ENCODE measurements around the gene IKZF3.
"Not testable (repeated sequence)": the region's sequence is repeated elsewhere in the genome, so short reads cannot be mapped to it uniquely, and the experiment has no call there.

Gene IKZF3

DNA sequence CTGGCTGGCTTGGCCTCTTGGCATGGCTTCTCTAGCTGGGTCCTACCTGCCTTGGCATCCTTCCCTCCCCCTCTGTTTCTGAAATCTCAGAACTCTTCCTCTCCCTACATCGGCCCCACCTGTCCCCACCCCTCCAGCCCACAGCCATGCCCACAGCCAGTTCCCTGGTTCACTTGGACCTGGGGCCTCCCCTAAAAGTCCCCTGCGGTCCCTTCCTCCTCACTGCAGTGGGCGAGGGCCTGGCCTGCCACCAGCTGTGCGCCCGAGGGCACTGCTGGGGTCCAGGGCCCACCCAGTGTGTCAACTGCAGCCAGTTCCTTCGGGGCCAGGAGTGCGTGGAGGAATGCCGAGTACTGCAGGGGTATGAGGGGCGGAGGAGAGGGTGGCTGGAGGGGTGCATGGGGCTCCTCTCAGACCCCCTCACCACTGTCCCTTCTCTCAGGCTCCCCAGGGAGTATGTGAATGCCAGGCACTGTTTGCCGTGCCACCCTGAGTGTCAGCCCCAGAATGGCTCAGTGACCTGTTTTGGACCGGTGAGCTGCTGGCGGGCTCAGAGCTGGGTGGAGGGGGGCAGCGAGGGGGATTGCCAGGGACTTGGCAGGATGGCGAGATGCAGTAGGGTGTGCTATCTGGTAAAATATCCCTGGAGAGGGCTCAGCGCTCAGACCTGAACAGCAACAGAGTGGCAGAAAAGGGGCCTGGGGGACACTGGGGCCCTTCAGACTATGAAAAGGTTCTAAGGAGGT, 147.9 kb downstream of the IKZF3 start:
- no peak for DNase-seq (ENCODE audit: low read depth)

DNA sequence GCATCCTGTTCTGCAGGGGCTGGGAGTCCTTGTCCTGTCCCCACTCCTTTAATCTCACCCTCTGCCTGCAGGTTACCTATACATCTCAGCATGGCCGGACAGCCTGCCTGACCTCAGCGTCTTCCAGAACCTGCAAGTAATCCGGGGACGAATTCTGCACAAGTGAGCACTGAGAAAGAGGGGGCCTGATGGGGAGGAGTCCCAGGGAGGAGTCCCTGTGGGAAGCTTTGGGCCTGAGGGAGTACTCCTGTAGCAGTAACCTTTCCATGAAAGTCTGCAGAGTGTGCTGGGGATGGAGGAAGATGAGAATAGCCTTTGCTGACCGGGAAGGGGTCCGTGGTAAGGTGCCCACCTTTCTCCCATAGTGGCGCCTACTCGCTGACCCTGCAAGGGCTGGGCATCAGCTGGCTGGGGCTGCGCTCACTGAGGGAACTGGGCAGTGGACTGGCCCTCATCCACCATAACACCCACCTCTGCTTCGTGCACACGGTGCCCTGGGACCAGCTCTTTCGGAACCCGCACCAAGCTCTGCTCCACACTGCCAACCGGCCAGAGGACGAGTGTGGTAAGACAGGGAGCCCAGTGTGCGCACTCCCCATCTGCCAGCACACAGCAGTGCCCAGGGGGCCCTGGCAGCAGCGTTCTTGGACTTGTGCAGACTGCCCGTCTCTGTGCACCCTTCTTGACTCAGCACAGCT, 148.6 kb downstream of the IKZF3 start:
- no peak for DNase-seq (ENCODE audit: low read depth)

DNA sequence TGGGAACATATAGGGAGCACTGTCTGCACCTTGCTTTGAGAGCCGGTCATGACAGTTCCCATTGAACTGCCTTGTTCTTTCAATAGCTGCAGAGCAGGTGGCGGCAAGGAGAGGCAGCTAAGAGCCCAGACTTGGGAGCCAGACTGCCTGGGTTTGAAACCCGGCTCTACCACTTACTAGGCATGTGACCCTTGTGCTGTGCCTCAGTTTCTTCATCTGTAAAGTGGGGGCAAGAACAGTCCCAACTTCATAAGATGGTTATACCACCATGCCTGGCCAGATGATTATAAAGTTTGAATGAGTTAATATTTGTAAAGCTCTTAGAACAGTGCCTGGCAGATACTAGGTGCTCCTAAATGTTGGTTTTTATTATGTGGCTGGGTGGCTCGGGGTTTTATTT, 149.9 kb downstream of the IKZF3 start:
- no peak for DNase-seq (ENCODE audit: low read depth)

DNA sequence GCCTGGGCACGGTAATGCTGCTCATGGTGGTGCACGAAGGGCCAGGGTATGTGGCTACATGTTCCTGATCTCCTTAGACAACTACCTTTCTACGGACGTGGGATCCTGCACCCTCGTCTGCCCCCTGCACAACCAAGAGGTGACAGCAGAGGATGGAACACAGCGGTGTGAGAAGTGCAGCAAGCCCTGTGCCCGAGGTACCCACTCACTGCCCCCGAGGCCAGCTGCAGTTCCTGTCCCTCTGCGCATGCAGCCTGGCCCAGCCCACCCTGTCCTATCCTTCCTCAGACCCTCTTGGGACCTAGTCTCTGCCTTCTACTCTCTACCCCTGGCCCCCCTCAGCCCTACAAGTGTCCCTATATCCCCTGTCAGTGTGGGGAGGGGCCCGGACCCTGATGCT, 152.3 kb downstream of the IKZF3 start:
- no peak for DNase-seq (ENCODE audit: low read depth)

- DNase-seq (ENCODE audit: low read depth), result not testable (repeated sequence)
Measured at GRCh38 chr17:39711071-39711470, 153.0 kb downstream of the IKZF3 start.

DNA sequence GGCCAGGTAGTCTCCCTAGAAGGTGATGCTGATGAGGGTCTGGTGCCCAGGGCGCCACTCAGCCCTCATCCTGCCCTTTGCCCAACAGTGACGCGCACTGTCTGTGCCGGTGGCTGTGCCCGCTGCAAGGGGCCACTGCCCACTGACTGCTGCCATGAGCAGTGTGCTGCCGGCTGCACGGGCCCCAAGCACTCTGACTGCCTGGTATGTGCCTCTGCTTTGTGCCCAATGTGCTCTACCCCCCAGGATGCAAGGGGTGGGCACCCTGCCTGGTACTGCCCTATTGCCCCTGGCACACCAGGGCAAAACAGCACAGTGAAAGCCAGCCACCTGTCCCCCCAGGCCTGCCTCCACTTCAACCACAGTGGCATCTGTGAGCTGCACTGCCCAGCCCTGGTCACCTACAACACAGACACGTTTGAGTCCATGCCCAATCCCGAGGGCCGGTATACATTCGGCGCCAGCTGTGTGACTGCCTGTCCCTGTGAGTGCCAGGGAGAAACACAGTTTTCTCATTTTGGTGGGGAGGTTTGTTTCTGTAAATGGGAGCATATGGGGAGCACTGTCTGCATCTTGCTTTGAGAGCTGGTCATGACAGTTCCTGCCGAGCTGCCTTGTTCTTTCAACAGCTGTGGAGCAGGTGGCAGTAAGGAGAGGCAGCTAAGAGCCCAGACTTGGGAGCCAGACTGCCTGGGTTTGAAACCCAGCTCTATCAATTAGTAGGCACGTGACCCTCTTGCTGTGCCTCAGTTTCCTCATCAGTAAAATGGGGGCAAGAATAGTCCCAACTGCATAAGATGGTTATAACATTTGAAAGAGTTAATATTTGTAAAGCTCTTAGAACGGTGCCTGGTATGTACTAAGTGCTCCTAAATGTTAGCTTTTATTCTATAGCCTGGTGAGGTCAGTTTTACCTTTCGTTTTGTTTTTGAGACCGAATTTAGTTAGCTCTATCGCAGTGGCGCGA, 153.8 kb downstream of the IKZF3 start:
- no peak for DNase-seq (ENCODE audit: low read depth)

DNA sequence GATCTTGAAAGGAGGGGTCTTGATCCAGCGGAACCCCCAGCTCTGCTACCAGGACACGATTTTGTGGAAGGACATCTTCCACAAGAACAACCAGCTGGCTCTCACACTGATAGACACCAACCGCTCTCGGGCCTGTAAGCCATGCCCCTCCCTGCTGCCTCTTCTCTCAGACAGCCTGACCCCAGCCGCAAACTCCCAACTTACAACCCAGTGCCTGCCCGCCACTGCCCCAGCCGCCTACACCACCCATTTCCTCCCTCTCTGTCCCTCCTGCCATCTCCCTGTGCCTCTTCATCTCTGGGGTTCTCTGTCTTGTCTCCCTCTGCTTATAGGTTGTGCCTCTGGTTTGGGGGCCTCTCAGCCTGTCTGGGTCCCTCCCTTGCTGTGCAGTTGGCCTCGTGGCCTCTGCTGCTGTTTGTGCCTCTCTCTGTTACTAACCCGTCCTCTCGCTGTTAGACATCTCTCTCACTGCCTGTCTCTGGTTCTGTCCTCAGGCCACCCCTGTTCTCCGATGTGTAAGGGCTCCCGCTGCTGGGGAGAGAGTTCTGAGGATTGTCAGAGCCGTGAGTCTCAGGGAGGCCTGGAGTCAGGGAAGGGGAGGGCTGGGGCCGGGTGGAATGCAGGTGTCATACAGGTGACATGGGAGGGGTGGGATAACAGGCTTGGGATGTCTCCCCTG, 154.7 kb downstream of the IKZF3 start:
- no peak for DNase-seq (ENCODE audit: low read depth)
